Natural killer cell (primary cell): ENCODE measurements around the gene ALB. TPM values are rescaled to one million over a fixed set of nuclear protein-coding genes. Genes with fewer than 3 reads are reported as not detected.

Experiments
- total RNA-seq, 4 donors: library from RNA; stranded (reverse); fragments of 120-200 nt in 1 of 4; gene quantifications; one replicate each; pipeline versions ENCODE4 v1.2.3 to v1.2.4, GENCODE V29; 2013 to 2022

The ALB gene
- total RNA-seq, 3 donors from 2014 or later (not counting 1 experiment from before 2014, with no cell fraction given): not detected

Other genes starting within 250 kb of the ALB start
- 10 to 100 TPM; 51.8 to 70.2 (median 63.0) TPM for gene ANKRD17, start 145.5 kb upstream of the ALB start, total RNA-seq
- not detected for gene AFP, start 31.9 kb downstream of the ALB start, total RNA-seq
- not detected for gene AFM, start 77.5 kb downstream of the ALB start, total RNA-seq
- gene RASSF6, start 216.1 kb downstream of the ALB start, total RNA-seq: under 1 TPM in 1 of 3 donors, not detected in 2; 0.08 TPM